Osteoblast (primary cell): ENCODE measurements around the gene CYP2A13. TPM values are rescaled to one million over a fixed set of nuclear protein-coding genes. Genes with fewer than 3 reads are reported as not detected.
A peak's percentile ranks its signal among the peaks of the same experiment; 100 is the strongest.

Experiments used
- DNase-seq: peaks from one replicate; pipeline ENCODE4 v3.0.0; 2011; ENCODE audit warnings: low spot score, mixed read lengths; ENCODE audit not compliant: insufficient read length; ENCODE audit errors: missing footprints
- H2AFZ ChIP-seq: 2 replicates; pipeline ENCODE4 v1.6.0; 2011; ENCODE audit warnings: mild to moderate bottlenecking, low read length
- H3K27ac ChIP-seq: 2 replicates; pipeline ENCODE4 v1.5.1; 2011; ENCODE audit warnings: mild to moderate bottlenecking, low read depth, low read length, moderate library complexity
- H3K27me3 ChIP-seq: 2 replicates; pipeline ENCODE4 v1.6.0; 2012; ENCODE audit warnings: mild to moderate bottlenecking, control low read depth, inconsistent platforms, low read length, moderate library complexity; ENCODE audit not compliant: insufficient read depth
- H3K36me3 ChIP-seq: 2 replicates; pipeline ENCODE4 v1.5.1; 2011; ENCODE audit warnings: mild to moderate bottlenecking, low read length, control low read depth, moderate library complexity; ENCODE audit not compliant: insufficient read depth
- H3K4me1 ChIP-seq: 2 replicates; pipeline ENCODE4 v1.5.1; 2011; ENCODE audit warnings: mild to moderate bottlenecking, low read length, control low read depth, moderate library complexity; ENCODE audit not compliant: insufficient read depth
- H3K4me2 ChIP-seq: 2 replicates; pipeline ENCODE4 v1.6.0; 2011; ENCODE audit warnings: mild to moderate bottlenecking, low read length; ENCODE audit not compliant: insufficient read depth
- H3K4me3 ChIP-seq: fragments of 200-600 bp; sonication (generic); 3 replicates; pipeline ENCODE4 v1.5.1; 2012; ENCODE audit warnings: mild to moderate bottlenecking, low read length, inconsistent platforms; ENCODE audit not compliant: insufficient read depth
- H3K79me2 ChIP-seq: 2 replicates; pipeline ENCODE4 v1.6.0; 2012; ENCODE audit warnings: mild to moderate bottlenecking, low read length, control low read depth, inconsistent platforms; ENCODE audit not compliant: insufficient read depth
- H3K9me3 ChIP-seq: 2 replicates; pipeline ENCODE4 v1.5.1; 2011; ENCODE audit warnings: low read depth, low read length, control low read depth
- H4K20me1 ChIP-seq: 2 replicates; pipeline ENCODE4 v1.6.0; 2012; ENCODE audit warnings: mild to moderate bottlenecking, low read length, control low read depth; ENCODE audit not compliant: insufficient read depth
- total RNA-seq: library from RNA; depleted of rRNA; stranded (reverse); fragments of >200 nt; gene quantifications from 2 replicates; pipeline ENCODE4 v1.2.3, GENCODE V29; 2012
- TF ChIP-seq, protein P1 (sequence below): IDR thresholded peaks from 2 replicates; pipeline ENCODE4 v1.5.1; 2011; ENCODE audit warnings: mild to moderate bottlenecking, low read depth, low read length, moderate library complexity; ENCODE audit errors: extremely low read depth

The CYP2A13 gene
- total RNA-seq, 1 donor: not detected

DNA sequence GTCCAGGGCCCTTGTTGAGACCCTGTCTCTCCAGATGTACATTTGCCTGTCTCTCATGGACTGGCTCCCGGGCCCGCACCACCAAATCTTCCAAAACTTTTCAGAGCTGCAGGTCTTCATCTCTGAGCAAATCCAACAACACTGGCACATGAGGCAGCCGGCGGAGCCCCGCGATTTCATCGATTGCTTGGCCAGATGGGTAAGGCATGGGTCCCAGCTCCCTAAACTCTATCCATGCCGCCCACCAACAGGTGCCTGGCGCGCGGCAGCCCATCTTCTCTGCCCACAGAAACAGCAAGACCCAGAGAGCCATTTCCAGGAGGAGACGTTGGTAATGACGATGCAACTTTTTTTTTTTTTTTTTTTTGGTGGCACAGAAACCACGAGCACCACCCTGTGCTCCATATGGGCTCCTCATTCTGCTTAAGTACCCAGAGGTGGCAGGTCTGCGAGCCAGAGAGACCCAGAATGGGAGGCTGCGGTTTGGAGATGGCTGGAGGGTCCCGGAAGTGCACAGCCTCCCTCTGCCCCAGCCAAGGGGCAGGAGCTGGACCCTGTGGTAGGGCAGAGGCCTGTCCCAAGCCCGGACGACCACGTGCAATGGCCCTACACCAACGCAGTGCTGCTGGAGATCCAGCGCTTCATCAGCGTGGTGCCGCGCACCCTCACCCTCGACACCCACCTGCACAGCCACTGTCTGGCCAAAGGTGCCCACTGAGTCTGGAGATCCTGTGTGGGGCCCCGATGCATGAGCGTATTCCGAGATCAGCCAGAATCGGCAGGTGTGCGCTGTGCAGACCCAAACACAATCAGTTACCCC is 48.6 kb downstream of the CYP2A13 start:
- Histone ChIP-seq H3K4me1 (no peaks in the 10 kb centered on the region), H3K27me3 (no peaks in the 10 kb centered on the region), H4K20me1 (no peaks in the 10 kb centered on the region), H3K9me3 (no peaks in the 10 kb centered on the region), H3K27ac (no peak overlapping the region), H2AFZ (no peak overlapping the region), H3K4me2 (no peak overlapping the region), H3K36me3 (no peaks in the 10 kb centered on the region), H3K4me3 (no peak overlapping the region), H3K79me2 (no peaks in the 10 kb centered on the region)
- DNase-seq: no peak
- TF ChIP-seq, protein P1, sequence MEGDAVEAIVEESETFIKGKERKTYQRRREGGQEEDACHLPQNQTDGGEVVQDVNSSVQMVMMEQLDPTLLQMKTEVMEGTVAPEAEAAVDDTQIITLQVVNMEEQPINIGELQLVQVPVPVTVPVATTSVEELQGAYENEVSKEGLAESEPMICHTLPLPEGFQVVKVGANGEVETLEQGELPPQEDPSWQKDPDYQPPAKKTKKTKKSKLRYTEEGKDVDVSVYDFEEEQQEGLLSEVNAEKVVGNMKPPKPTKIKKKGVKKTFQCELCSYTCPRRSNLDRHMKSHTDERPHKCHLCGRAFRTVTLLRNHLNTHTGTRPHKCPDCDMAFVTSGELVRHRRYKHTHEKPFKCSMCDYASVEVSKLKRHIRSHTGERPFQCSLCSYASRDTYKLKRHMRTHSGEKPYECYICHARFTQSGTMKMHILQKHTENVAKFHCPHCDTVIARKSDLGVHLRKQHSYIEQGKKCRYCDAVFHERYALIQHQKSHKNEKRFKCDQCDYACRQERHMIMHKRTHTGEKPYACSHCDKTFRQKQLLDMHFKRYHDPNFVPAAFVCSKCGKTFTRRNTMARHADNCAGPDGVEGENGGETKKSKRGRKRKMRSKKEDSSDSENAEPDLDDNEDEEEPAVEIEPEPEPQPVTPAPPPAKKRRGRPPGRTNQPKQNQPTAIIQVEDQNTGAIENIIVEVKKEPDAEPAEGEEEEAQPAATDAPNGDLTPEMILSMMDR: no peak

GRCh38 chr19:41144403-41144802 is 56.2 kb downstream of the CYP2A13 start:
- Histone ChIP-seq H3K4me2 (no peak overlapping the region), H2AFZ (no peak overlapping the region), H3K79me2 (no peaks in the 10 kb centered on the region), H4K20me1 (no peaks in the 10 kb centered on the region), H3K9me3 (no peaks in the 10 kb centered on the region), H3K27ac (no peak overlapping the region), H3K4me1 (no peaks in the 10 kb centered on the region), H3K27me3 (no peaks in the 10 kb centered on the region), H3K36me3 (no peaks in the 10 kb centered on the region), H3K4me3 (no peak overlapping the region)
- DNase-seq: peak; percentile 77
- TF ChIP-seq, protein P1: peak; percentile 82

Other genes with a start within 250 kb of the CYP2A13 start
- not detected in 2 replicates for gene CYP2A6, start 238.0 kb upstream of the CYP2A13 start, total RNA-seq
- not detected in 2 replicates for gene CYP2A7, start 206.2 kb upstream of the CYP2A13 start, total RNA-seq
- gene CYP2B6, start 97.2 kb upstream of the CYP2A13 start, total RNA-seq: not detected in 2 replicates
- gene CYP2F1, start 26.0 kb downstream of the CYP2A13 start, total RNA-seq: not detected in 2 replicates
- not detected in 2 replicates for gene CYP2S1, start 104.8 kb downstream of the CYP2A13 start, total RNA-seq
- gene AXL, start 130.8 kb downstream of the CYP2A13 start, total RNA-seq: 355 and 368 TPM in 2 replicates
- 113 and 114 TPM in 2 replicates for gene HNRNPUL1, start 175.9 kb downstream of the CYP2A13 start, total RNA-seq
- gene CCDC97, start 221.7 kb downstream of the CYP2A13 start, total RNA-seq: 9.0 and 11.2 TPM in 2 replicates